ENCODE measurements around the gene GRK6.

Gene GRK6

GRCh38 chr5:177427211-177427822, 841 bp downstream of the GRK6 start:
- peak; percentile 38 to 45 (median 40) for DNase-seq

GRCh38 chr5:177427919-177428573, 1.6 kb downstream of the GRK6 start:
- DNase-seq = peak in 3 of 4 experiments; percentile 58 to 67 (median 61)

- peak; percentile 34 to 62 (median 51) for DNase-seq
These were observed 2.2 kb downstream of the GRK6 start for GRCh38 chr5:177428574-177429217.

GRCh38 chr5:177429248-177430040, 3.0 kb downstream of the GRK6 start:
- peak; percentile 92 to 98 (median 96) for DNase-seq

GRCh38 chr5:177430140-177430951, 3.9 kb downstream of the GRK6 start:
- DNase-seq = no peak

- DNase-seq = no peak
These were observed 4.5 kb downstream of the GRK6 start for GRCh38 chr5:177430972-177431316.

GRCh38 chr5:177431317-177432142, 5.1 kb downstream of the GRK6 start:
- peak in 3 of 4 experiments; percentile 41 to 55 (median 54) for DNase-seq

GRCh38 chr5:177432143-177432838, 5.8 kb downstream of the GRK6 start:
- no peak for DNase-seq

- DNase-seq = no peak
These were observed 6.6 kb downstream of the GRK6 start for GRCh38 chr5:177432839-177433657.

- no peak for DNase-seq
These were observed 7.3 kb downstream of the GRK6 start for GRCh38 chr5:177433658-177434217.

GRCh38 chr5:177434437-177434836, 8.0 kb downstream of the GRK6 start:
- DNase-seq = no peak

- DNase-seq = no peak
These were observed 8.7 kb downstream of the GRK6 start for GRCh38 chr5:177434942-177435738.

GRCh38 chr5:177435847-177436536, 9.5 kb downstream of the GRK6 start:
- no peak for DNase-seq

- DNase-seq = no peak
These were observed 11.1 kb downstream of the GRK6 start for GRCh38 chr5:177437623-177438022.

GRCh38 chr5:177438468-177438867, 12.0 kb downstream of the GRK6 start:
- DNase-seq = no peak

GRCh38 chr5:177439518-177440053, 13.1 kb downstream of the GRK6 start:
- no peak for DNase-seq

- no peak for DNase-seq
These were observed 13.9 kb downstream of the GRK6 start for GRCh38 chr5:177440211-177440989.
